ENCODE measurements around the gene GALNT2. TPM values are rescaled to one million over a fixed set of nuclear protein-coding genes. Genes with fewer than 3 reads are reported as not detected.

Gene GALNT2
- polyA plus RNA-seq, 6 donors from 2014 or later: 15.1 to 22.4 (median 17.5) TPM

DNA sequence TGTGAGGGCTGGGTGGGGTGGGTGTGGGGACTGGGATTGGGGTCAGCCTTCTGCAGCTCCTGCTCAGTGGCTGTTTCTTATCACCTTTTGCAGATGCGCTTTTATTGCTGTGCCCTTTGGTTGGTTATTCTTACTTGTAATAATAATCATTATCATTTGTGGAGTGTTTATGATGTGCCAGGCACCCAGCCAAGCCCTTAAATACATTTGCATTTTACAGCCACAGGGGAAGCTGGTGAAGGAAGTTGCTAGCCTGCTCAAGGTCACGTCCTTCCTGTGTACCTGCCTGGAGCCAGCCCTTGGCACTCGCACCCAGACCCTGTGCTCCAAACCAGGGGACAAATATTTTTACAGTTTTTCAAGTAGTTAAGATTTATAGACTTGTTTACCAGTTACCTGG is 215.1 kb downstream of the GALNT2 start:
- ATAC-seq (ENCODE audit: low read depth in 2 of 2) (peak; percentile 78 to 81), DNase-seq (peak; percentile 46)
- H3K4me1 Mint-ChIP-seq: peaks cover 49 to 80% (median 76%) of the 10 kb centered on the region in 3 donors
- H3K27me3 Mint-ChIP-seq: no peaks in the 10 kb centered on the region
- peaks cover 5 to 6% of the 10 kb centered on the region in 2 donors for H3K36me3 Mint-ChIP-seq
- no peaks in the 10 kb centered on the region for H3K9me3 Mint-ChIP-seq
- peak overlapping the region; percentile 15 to 94 (median 78) for H3K27ac Mint-ChIP-seq
- H3K4me3 Mint-ChIP-seq: peak overlapping the region in 7 of 8 donors; percentile 63 to 89 (median 83)

GRCh38 chr1:230283678-230284077 is 216.6 kb downstream of the GALNT2 start:
- Mint-ChIP-seq H3K9me3 (no peaks in the 10 kb centered on the region), H3K36me3 (peaks cover 0 to 6% of the 10 kb centered on the region in 2 donors), H3K27me3 (no peaks in the 10 kb centered on the region), H3K4me1 (peaks cover 43 to 74% (median 73%) of the 10 kb centered on the region in 3 donors), H3K4me3 (peak overlapping the region in 2 of 8 donors; percentile 54 to 67), H3K27ac (peak overlapping the region in 4 of 6 donors; percentile 48 to 89 (median 70))
- DNase-seq: no peak
- no peak for ATAC-seq (ENCODE audit: low read depth in 2 of 2)

- ATAC-seq (ENCODE audit: low read depth in 2 of 2) (no peak), DNase-seq (no peak)
- Mint-ChIP-seq H3K27ac (peak overlapping the region in 2 of 6 donors; percentile 64 to 95), H3K36me3 (peaks cover 0 to under 1% of the 10 kb centered on the region in 2 donors), H3K9me3 (no peaks in the 10 kb centered on the region), H3K4me3 (no peak overlapping the region), H3K27me3 (no peaks in the 10 kb centered on the region), H3K4me1 (peaks cover 43 to 74% (median 73%) of the 10 kb centered on the region in 3 donors)
Observed at GRCh38 chr1:230284891-230285290, 217.9 kb downstream of the GALNT2 start.

GRCh38 chr1:230285351-230285750 is 218.3 kb downstream of the GALNT2 start:
- ATAC-seq (ENCODE audit: low read depth in 2 of 2) (no peak), DNase-seq (no peak)
- Mint-ChIP-seq H3K4me3 (no peak overlapping the region), H3K4me1 (peaks cover 42 to 74% (median 73%) of the 10 kb centered on the region in 3 donors), H3K27ac (peak overlapping the region in 4 of 6 donors; percentile 3 to 95 (median 60)), H3K36me3 (no peaks in the 10 kb centered on the region), H3K27me3 (no peaks in the 10 kb centered on the region), H3K9me3 (peaks cover 0 to under 1% (median 0%) of the 10 kb centered on the region in 7 donors)

GRCh38 chr1:230286166-230286889 is 219.3 kb downstream of the GALNT2 start:
- DNase-seq (no peak), ATAC-seq (ENCODE audit: low read depth in 2 of 2) (no peak)
- Mint-ChIP-seq H3K4me1 (peaks cover 44 to 73% (median 73%) of the 10 kb centered on the region in 3 donors), H3K27me3 (no peaks in the 10 kb centered on the region), H3K4me3 (no peak overlapping the region), H3K9me3 (peaks cover 0 to 2% (median 0%) of the 10 kb centered on the region in 7 donors), H3K27ac (peak overlapping the region in 3 of 6 donors; percentile 41 to 88 (median 43)), H3K36me3 (no peaks in the 10 kb centered on the region)

GRCh38 chr1:230286890-230287269 is 219.8 kb downstream of the GALNT2 start:
- no peaks in the 10 kb centered on the region for H3K27me3 Mint-ChIP-seq
- no peak overlapping the region for H3K27ac Mint-ChIP-seq
- DNase-seq (no peak), ATAC-seq (ENCODE audit: low read depth in 2 of 2) (no peak)
- H3K4me3 Mint-ChIP-seq: no peak overlapping the region
- H3K36me3 Mint-ChIP-seq: no peaks in the 10 kb centered on the region
- H3K4me1 Mint-ChIP-seq: peaks cover 45 to 73% (median 73%) of the 10 kb centered on the region in 3 donors
- peaks cover 0 to 2% (median 0%) of the 10 kb centered on the region in 7 donors for H3K9me3 Mint-ChIP-seq

- Mint-ChIP-seq H3K4me1 (peaks cover 49 to 75% (median 73%) of the 10 kb centered on the region in 3 donors), H3K27ac (peak overlapping the region in 2 of 6 donors; percentile 68 to 71), H3K36me3 (no peaks in the 10 kb centered on the region), H3K27me3 (no peaks in the 10 kb centered on the region), H3K9me3 (peaks cover 0 to 2% (median 0%) of the 10 kb centered on the region in 7 donors), H3K4me3 (peak overlapping the region in 2 of 8 donors; percentile 26 to 27)
- DNase-seq (no peak), ATAC-seq (ENCODE audit: low read depth in 2 of 2) (no peak)
Observed at GRCh38 chr1:230287674-230288315, 220.8 kb downstream of the GALNT2 start.

DNA sequence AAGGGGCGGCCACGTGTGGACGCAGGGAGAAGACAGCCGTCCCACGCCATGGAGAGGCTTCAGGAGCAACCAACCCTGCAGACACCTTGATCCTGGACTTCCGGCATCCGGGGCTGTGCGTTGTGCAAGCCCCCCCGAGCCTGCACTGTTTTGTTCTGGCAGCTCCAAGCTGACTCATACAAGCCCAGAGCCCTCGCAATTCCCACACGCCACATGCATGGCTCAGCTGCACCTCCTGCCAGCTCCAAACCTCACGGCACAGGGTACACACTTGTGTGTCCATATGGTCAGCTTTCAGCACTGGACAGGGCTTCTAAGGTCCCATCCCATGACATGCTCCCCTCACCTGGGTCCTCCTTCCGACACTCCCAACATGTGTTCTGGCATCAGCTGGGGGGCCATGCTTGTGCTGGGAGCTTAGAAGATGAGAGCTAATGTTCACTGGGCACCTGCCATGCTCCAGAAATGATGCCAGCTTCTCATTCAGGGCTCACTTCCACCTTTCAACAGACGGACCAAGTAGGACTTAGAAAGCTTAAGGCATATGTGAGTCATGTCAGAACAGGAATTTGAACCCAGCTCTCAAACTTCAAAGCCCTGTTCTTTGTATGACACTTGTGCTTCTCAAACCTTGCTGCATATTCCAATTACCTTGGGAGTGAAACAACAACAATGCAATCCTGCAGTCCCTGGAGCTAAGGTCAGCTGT is 221.8 kb downstream of the GALNT2 start:
- H3K36me3 Mint-ChIP-seq: no peaks in the 10 kb centered on the region
- ATAC-seq (ENCODE audit: low read depth in 2 of 2) (no peak), DNase-seq (no peak)
- H3K9me3 Mint-ChIP-seq: peaks cover 0 to 2% (median 0%) of the 10 kb centered on the region in 7 donors
- H3K4me1 Mint-ChIP-seq: peaks cover 51 to 81% (median 71%) of the 10 kb centered on the region in 3 donors
- H3K27me3 Mint-ChIP-seq: no peaks in the 10 kb centered on the region
- H3K27ac Mint-ChIP-seq: peak overlapping the region in 2 of 6 donors; percentile 42 to 94
- H3K4me3 Mint-ChIP-seq: peak overlapping the region in 3 of 8 donors; percentile 27 to 89 (median 71)

- no peak for ATAC-seq (ENCODE audit: low read depth in 2 of 2)
- Mint-ChIP-seq H3K4me1 (peaks cover 51 to 82% (median 70%) of the 10 kb centered on the region in 3 donors), H3K27me3 (no peaks in the 10 kb centered on the region), H3K4me3 (peak overlapping the region in 5 of 8 donors; percentile 20 to 89 (median 32)), H3K36me3 (no peaks in the 10 kb centered on the region), H3K9me3 (peaks cover 0 to 3% (median 0%) of the 10 kb centered on the region in 7 donors), H3K27ac (peak overlapping the region in 2 of 6 donors; percentile 70 to 94)
- DNase-seq: no peak
Observed at GRCh38 chr1:230289350-230289644, 222.3 kb downstream of the GALNT2 start.

DNA sequence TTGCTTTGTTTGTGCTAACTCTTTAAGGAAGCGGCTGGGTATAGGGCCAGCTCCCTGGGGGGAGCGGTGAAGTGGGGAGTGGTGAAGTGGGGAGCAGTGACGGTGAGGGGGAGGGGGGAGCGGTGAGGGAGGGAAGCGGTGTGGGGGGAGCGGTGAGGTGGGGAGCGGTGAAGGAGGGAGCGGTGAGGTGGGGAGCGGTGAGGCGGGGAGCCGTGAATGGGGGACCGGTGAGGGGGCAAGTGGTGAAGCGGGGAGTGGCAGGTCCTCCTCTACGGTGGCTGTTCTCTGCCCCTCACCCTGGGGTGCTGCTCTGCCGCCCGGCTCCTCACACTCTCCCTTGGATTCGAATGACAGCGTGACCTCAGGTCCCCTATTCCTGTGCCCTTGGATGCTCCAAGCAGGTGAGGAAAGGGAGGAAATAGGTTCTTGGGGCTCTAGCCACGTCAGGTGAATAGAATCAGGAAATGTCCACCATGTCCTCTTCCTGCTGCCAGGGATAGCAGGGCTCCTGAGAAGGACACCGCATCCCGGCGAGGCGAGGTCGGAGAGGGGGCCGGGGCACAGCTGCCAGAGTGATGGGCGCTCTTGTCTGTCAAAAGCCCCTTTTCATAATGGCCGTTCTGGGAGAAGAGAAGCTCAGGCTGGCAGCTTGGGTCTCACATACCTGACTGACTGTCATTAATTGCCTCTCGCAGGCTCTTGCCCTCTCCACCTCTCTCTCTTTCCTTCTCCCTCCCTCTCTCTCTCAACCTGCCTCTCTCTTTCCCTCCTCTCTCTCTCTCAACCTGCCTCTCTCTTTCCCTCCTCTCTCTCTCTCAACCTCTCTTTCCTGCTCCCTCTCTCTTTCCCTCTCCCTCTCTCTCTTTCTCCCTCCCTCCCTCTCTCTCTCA is 224.9 kb downstream of the GALNT2 start:
- Mint-ChIP-seq H3K27ac (peak overlapping the region; percentile 91 to 97 (median 94)), H3K27me3 (no peaks in the 10 kb centered on the region), H3K36me3 (no peaks in the 10 kb centered on the region), H3K4me3 (peak overlapping the region; percentile 15 to 90 (median 88)), H3K9me3 (peaks cover 0 to 3% (median 0%) of the 10 kb centered on the region in 7 donors), H3K4me1 (peaks cover 51 to 75% (median 65%) of the 10 kb centered on the region in 3 donors)
- ATAC-seq (ENCODE audit: low read depth in 2 of 2) (peak; percentile 84 to 88), DNase-seq (peak; percentile 78)

DNA sequence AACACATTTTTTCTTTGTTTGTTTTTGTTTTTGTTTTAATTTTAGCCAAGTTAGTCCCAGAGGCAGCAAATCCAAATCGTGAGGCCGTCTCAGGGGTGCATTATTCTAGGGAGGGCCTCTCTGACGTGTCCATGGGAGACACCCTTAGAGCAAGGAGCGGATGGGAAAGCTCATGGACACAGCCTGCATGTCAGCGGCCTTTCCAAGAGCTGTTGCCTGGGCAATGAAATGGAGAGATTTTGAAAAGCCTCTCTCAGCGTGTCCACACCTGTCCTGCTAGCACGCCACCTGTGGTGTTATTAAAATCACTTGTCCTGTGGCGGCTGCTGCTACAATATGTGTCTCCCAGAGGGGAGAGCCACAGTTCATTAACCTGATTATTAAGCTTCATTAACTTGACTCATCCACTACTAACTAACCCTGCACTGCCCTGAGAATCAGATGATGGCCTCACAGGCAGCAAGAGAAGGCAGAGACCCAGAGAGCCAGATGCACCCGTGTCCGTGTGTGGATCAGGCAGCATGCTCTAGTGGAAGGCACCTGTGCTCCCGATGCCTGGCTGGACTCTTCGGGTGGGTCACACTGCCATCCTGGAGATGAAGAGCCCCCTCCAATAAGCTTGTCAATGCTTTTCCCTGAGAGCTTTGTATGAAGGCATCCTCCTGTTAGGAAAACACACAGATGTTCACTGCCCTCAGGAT is 225.8 kb downstream of the GALNT2 start:
- ATAC-seq (ENCODE audit: low read depth in 2 of 2) (no peak), DNase-seq (no peak)
- no peaks in the 10 kb centered on the region for H3K36me3 Mint-ChIP-seq
- H3K27ac Mint-ChIP-seq: peak overlapping the region; percentile 83 to 97 (median 94)
- peaks cover 0 to 6% (median 0%) of the 10 kb centered on the region in 7 donors for H3K9me3 Mint-ChIP-seq
- no peaks in the 10 kb centered on the region for H3K27me3 Mint-ChIP-seq
- peak overlapping the region in 7 of 8 donors; percentile 13 to 90 (median 76) for H3K4me3 Mint-ChIP-seq
- H3K4me1 Mint-ChIP-seq: peaks cover 47 to 70% (median 67%) of the 10 kb centered on the region in 3 donors

GRCh38 chr1:230293390-230293700 is 226.3 kb downstream of the GALNT2 start:
- Mint-ChIP-seq H3K36me3 (no peaks in the 10 kb centered on the region), H3K27me3 (no peaks in the 10 kb centered on the region), H3K27ac (peak overlapping the region in 4 of 6 donors; percentile 44 to 97 (median 93)), H3K9me3 (peaks cover 0 to 6% (median 0%) of the 10 kb centered on the region in 7 donors), H3K4me3 (peak overlapping the region in 4 of 8 donors; percentile 45 to 87 (median 81)), H3K4me1 (peaks cover 44 to 65% (median 62%) of the 10 kb centered on the region in 3 donors)
- no peak for DNase-seq
- no peak for ATAC-seq (ENCODE audit: low read depth in 2 of 2)

Data from naive B cell (primary cell).